Measurements from ENCODE around the gene NDUFA13.

Gene NDUFA13

DNA sequence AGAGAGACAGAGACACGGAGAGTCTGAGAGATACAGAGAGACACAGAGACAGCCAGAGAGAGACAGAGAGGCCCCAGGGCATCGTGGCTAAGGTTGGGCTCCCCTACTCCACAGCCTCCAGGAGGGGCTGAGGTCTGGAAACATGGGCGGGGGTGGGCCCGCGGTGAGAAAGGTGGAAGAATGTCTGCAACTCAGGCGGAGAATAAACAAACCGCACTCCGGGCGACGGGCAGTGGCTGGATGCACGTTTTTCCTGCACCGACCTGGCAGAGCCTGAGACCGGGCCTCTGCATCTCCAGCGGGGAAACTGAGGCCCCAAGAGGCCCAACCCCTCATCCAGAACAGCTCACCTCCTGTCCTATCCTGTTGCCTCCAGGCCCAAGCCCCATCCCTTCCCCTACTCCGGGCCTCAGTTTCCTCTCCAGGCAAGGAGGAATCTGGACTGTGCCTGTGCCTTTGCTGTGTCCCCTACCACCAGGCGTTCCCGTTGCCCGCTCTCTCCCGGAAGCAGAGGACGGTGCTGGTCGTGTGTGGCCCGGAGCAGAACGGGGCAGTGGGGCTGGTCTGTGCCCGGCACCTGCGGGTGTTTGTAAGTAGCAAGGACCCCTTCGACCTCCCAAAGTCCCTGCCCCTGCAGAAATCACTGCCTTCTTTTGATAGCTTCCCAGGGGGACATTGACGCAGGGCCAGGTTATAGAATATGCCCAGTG is 18.7 kb downstream of the NDUFA13 start:
- H3K4me1 ChIP-seq (ENCODE audit: control insufficient read depth, insufficient read depth, low read length), result peaks cover 4% of the 10 kb centered on the region
- H3K27ac ChIP-seq (ENCODE audit: low read depth, low read length), result no peak overlapping the region
- no peak overlapping the region for H3K9ac ChIP-seq (ENCODE audit: low read length)
- H3K36me3 ChIP-seq (ENCODE audit: control insufficient read depth, insufficient read depth, low read length), result no peaks in the 10 kb centered on the region
- H3K27me3 ChIP-seq (ENCODE audit: control insufficient read depth, insufficient read depth, low read length), result peaks cover 18% of the 10 kb centered on the region
- no peak overlapping the region for H3K4me3 ChIP-seq (ENCODE audit: low read length)

DNA sequence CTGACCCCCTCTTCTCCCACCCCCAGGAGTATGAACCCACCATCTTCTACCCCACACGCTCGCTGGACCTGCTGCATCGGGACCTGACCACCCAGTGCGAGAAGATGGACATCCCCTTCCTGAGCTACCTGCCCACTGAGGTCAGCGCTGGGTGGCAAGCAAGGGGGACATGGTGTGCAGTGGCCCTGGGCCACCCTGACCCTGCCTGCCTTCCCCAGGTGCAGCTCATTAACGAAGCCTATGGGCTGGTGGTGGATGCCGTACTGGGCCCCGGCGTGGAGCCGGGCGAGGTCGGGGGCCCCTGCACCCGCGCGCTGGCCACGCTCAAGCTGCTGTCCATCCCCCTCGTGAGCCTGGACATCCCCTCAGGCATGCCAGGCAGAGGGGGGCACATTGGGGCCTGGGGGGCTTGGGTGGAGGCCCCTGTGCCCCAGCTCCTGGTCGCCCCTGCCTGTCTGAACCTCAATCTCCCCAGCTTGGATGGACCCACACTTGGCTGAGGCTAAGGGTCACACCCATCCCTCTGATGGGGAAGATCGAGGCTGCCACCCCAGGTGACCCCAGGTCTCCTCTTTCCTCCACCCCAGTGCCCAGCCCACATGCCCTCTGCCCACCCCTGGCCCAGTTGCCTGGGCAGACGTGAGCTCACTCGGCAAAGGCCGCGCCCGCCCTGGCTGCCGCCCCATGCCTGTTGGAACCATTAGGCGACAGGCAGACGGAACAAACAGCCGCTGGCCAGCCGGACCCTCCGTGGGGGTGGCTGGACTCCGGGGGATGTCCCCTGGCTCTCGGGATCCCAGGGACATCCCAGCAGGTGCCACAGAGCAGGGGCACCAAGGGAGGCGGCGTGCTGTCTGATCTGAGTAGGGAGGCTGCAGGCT is 19.5 kb downstream of the NDUFA13 start:
- peaks cover 4% of the 10 kb centered on the region for H3K4me1 ChIP-seq (ENCODE audit: control insufficient read depth, insufficient read depth, low read length)
- H3K36me3 ChIP-seq (ENCODE audit: control insufficient read depth, insufficient read depth, low read length), result no peaks in the 10 kb centered on the region
- no peak overlapping the region for H3K27ac ChIP-seq (ENCODE audit: low read depth, low read length)
- H3K27me3 ChIP-seq (ENCODE audit: control insufficient read depth, insufficient read depth, low read length), result peaks cover 18% of the 10 kb centered on the region
- no peak overlapping the region for H3K4me3 ChIP-seq (ENCODE audit: low read length)
- no peak overlapping the region for H3K9ac ChIP-seq (ENCODE audit: low read length)

GRCh38 chr19:19537075-19538048 is 21.3 kb downstream of the NDUFA13 start:
- Histone ChIP-seq H3K36me3 (ENCODE audit: control insufficient read depth, insufficient read depth, low read length) (no peaks in the 10 kb centered on the region), H3K4me3 (ENCODE audit: low read length) (no peak overlapping the region), H3K4me1 (ENCODE audit: control insufficient read depth, insufficient read depth, low read length) (peaks cover 4% of the 10 kb centered on the region), H3K9ac (ENCODE audit: low read length) (no peak overlapping the region), H3K27ac (ENCODE audit: low read depth, low read length) (no peak overlapping the region), H3K27me3 (ENCODE audit: control insufficient read depth, insufficient read depth, low read length) (peaks cover 28% of the 10 kb centered on the region)

GRCh38 chr19:19538061-19538784 is 22.2 kb downstream of the NDUFA13 start, which contains the start of gene CILP2:
TSS of gene CILP2 (plus strand) at chr19:19538265. CDS start at chr19:19538350, 85 bp downstream.
- Histone ChIP-seq H3K9ac (ENCODE audit: low read length) (no peak within 1 kb of the TSS), H3K36me3 (ENCODE audit: control insufficient read depth, insufficient read depth, low read length) (no peaks in the 10 kb centered on the region), H3K27me3 (ENCODE audit: control insufficient read depth, insufficient read depth, low read length) (peaks cover 28% of the 10 kb centered on the region), H3K27ac (ENCODE audit: low read depth, low read length) (no peak within 1 kb of the TSS), H3K4me1 (ENCODE audit: control insufficient read depth, insufficient read depth, low read length) (peaks cover 2% of the 10 kb centered on the region), H3K4me3 (ENCODE audit: low read length) (peak within 1 kb of the TSS; percentile 43)

DNA sequence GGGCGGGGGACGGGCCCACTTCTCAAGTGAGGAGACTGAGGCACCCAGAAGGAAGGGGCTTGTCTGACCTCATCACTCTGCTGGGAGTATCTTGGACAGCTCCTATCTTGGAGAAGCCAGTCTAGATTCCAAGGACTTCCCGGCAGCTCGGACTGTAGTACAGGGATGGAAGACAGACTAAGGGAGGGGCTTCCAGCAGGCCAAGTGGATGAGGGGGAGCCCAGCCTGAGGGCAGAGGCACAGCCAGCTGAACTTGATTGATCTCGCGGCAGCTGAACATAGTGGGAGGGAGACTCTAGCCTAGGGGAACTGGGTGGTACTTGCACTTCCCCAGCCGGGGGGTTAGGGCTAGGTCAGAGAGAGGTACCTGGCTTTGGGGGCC is 22.8 kb downstream of the NDUFA13 start:
- peaks cover 34% of the 10 kb centered on the region for H3K27me3 ChIP-seq (ENCODE audit: control insufficient read depth, insufficient read depth, low read length)

DNA sequence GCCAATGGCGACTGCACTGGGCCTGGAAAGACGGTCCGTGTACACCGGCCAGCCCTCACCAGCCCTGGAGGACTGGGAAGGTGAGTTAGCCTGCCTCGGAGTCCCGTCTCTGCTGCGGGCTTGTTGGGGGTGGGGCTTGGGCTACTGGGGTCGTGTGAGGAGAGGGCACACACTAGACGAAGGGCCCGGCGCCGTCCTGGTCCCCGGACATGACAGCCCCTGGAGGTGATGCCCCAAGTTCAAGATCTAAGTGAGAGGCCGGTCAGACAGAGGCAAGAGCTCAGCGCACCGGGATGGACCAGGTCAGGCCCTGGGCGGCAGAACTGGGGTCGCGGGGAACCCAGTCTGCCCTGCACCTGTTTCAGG is 23.7 kb downstream of the NDUFA13 start:
- no peak overlapping the region for H3K27ac ChIP-seq (ENCODE audit: low read depth, low read length)
- no peak overlapping the region for H3K9ac ChIP-seq (ENCODE audit: low read length)
- H3K4me3 ChIP-seq (ENCODE audit: low read length), result no peak overlapping the region
- no peaks in the 10 kb centered on the region for H3K36me3 ChIP-seq (ENCODE audit: control insufficient read depth, insufficient read depth, low read length)
- H3K4me1 ChIP-seq (ENCODE audit: control insufficient read depth, insufficient read depth, low read length), result peaks cover 2% of the 10 kb centered on the region
- peaks cover 34% of the 10 kb centered on the region for H3K27me3 ChIP-seq (ENCODE audit: control insufficient read depth, insufficient read depth, low read length)

More for the DNA sequence above, 22.8 kb downstream of the NDUFA13 start:
- Histone ChIP-seq H3K4me1 (ENCODE audit: control insufficient read depth, insufficient read depth, low read length) (peaks cover 2% of the 10 kb centered on the region), H3K27ac (ENCODE audit: low read depth, low read length) (no peak overlapping the region), H3K36me3 (ENCODE audit: control insufficient read depth, insufficient read depth, low read length) (no peaks in the 10 kb centered on the region), H3K4me3 (ENCODE audit: low read length) (peak overlapping the region; percentile 43), H3K9ac (ENCODE audit: low read length) (no peak overlapping the region)

GRCh38 chr19:19540064-19540714 is 24.2 kb downstream of the NDUFA13 start:
- Histone ChIP-seq H3K27ac (ENCODE audit: low read depth, low read length) (no peak overlapping the region), H3K27me3 (ENCODE audit: control insufficient read depth, insufficient read depth, low read length) (peaks cover 34% of the 10 kb centered on the region), H3K36me3 (ENCODE audit: control insufficient read depth, insufficient read depth, low read length) (no peaks in the 10 kb centered on the region), H3K4me1 (ENCODE audit: control insufficient read depth, insufficient read depth, low read length) (peaks cover 2% of the 10 kb centered on the region), H3K4me3 (ENCODE audit: low read length) (no peak overlapping the region), H3K9ac (ENCODE audit: low read length) (no peak overlapping the region)

GRCh38 chr19:19540715-19541515 is 24.9 kb downstream of the NDUFA13 start:
- peaks cover 34% of the 10 kb centered on the region for H3K27me3 ChIP-seq (ENCODE audit: control insufficient read depth, insufficient read depth, low read length)

DNA sequence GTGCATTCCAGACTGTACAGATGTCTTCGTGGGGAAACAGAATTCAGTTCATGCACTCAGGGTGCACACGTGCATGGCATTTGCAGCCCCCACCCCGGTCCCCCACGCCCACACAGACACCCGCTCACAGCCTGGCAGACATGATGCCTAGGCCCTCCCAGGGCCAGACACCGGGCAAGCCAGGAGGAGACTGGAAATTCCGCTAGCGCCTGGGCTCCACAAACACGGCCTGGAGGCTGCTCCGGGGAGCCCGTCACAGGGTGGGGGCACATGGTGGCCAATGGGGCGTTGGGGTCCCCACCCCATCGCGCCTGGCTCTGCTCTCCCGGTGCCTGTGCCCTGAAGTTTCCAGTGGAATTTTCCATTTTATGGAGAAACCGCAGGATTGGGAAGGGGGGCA is 25.6 kb downstream of the NDUFA13 start:
- peak overlapping the region; percentile 36 for H3K4me3 ChIP-seq (ENCODE audit: low read length)
- no peak overlapping the region for H3K9ac ChIP-seq (ENCODE audit: low read length)
- H3K4me1 ChIP-seq (ENCODE audit: control insufficient read depth, insufficient read depth, low read length), result peaks cover 2% of the 10 kb centered on the region
- no peak overlapping the region for H3K27ac ChIP-seq (ENCODE audit: low read depth, low read length)
- H3K36me3 ChIP-seq (ENCODE audit: control insufficient read depth, insufficient read depth, low read length), result no peaks in the 10 kb centered on the region
- peaks cover 34% of the 10 kb centered on the region for H3K27me3 ChIP-seq (ENCODE audit: control insufficient read depth, insufficient read depth, low read length)

More at GRCh38 chr19:19540715-19541515, 24.9 kb downstream of the NDUFA13 start:
- Histone ChIP-seq H3K4me1 (ENCODE audit: control insufficient read depth, insufficient read depth, low read length) (peaks cover 2% of the 10 kb centered on the region), H3K27ac (ENCODE audit: low read depth, low read length) (no peak overlapping the region), H3K4me3 (ENCODE audit: low read length) (peak overlapping the region; percentile 36), H3K36me3 (ENCODE audit: control insufficient read depth, insufficient read depth, low read length) (no peaks in the 10 kb centered on the region), H3K9ac (ENCODE audit: low read length) (no peak overlapping the region)

DNA sequence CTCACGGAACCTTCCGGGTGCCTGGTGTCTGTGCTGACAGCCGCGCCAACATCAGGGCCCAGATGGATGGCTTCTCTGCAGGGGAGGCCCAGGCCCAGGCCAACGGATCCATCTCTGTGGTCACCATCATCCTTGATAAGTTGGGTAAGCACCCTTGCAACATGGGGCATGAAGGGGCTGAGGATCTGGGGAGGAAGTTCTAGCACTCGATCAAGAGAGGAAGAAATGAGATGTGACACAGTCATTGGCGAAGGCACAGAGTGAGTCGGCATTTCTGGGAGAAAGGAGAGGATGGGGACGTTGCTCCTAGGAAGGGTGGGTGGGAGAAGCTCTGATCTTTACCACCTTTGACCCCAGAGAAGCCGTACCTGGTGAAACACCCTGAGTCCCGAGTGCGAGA is 26.5 kb downstream of the NDUFA13 start:
- H3K36me3 ChIP-seq (ENCODE audit: control insufficient read depth, insufficient read depth, low read length), result no peaks in the 10 kb centered on the region
- no peak overlapping the region for H3K9ac ChIP-seq (ENCODE audit: low read length)
- peaks cover 33% of the 10 kb centered on the region for H3K27me3 ChIP-seq (ENCODE audit: control insufficient read depth, insufficient read depth, low read length)
- no peak overlapping the region for H3K4me3 ChIP-seq (ENCODE audit: low read length)
- no peak overlapping the region for H3K27ac ChIP-seq (ENCODE audit: low read depth, low read length)
- H3K4me1 ChIP-seq (ENCODE audit: control insufficient read depth, insufficient read depth, low read length), result peaks cover 2% of the 10 kb centered on the region
